ENCODE measurements around the gene ASB8. TPM values are rescaled to one million over a fixed set of nuclear protein-coding genes. Genes with fewer than 3 reads are reported as not detected.

ASB8 gene
- 10 to 100 TPM; 41.1 to 46.6 (median 41.3) TPM for total RNA-seq
- long read RNA-seq, donor 1, transcript ASB8-201 (4 exons, 2,615 nt), result major isoform, 32 of 48 reads
- long read RNA-seq, donor 1, transcript ASB8-205 (4 exons, 2,610 nt), result minor isoform, 9 of 48 reads
- long read RNA-seq, donor 1, partial matches to known transcripts, result 3 of 48 reads
- long read RNA-seq, donor 1, other reads (novel, unspliced or antisense), result 3 of 48 reads
- long read RNA-seq, donor 2, transcript ASB8-201 (4 exons, 2,615 nt), result major isoform, 27 of 42 reads
- long read RNA-seq, donor 2, transcript ASB8-205 (4 exons, 2,610 nt), result minor isoform, 10 of 42 reads
- long read RNA-seq, donor 2, partial matches to known transcripts, result 2 of 42 reads
- long read RNA-seq, donor 2, other reads (novel, unspliced or antisense), result 1 of 42 reads

- peak within 1 kb of the TSS; percentile 64 for H3K4me3 ChIP-seq
- H3K9me3 ChIP-seq, result no peaks in the 10 kb centered on the region
- peak; percentile 99 for DNase-seq
- peaks cover 10% of the 10 kb centered on the region for H3K4me1 ChIP-seq (ENCODE audit: low read depth)
- peak; percentile 99 for ATAC-seq
- no peaks in the 10 kb centered on the region for H3K36me3 ChIP-seq (ENCODE audit: low read depth)
- peak; percentile 39 for TF ChIP-seq CTCF (IDR thresholded peaks at IDR 0.05)
- intact Hi-C loops (cut with DNase I, micrococcal nuclease), result no loop called here
Observed at GRCh38 chr12:48157018-48157888, at the start of gene ASB8. Gene ASB8 (minus strand): TSS chr12:48157515. CDS start chr12:48153496, 4,019 bp downstream.

GRCh38 chr12:48203192-48203591 is 45.9 kb upstream of the ASB8 start, which contains the start of gene OR10AD1:
Gene OR10AD1 (minus strand): TSS chr12:48203292. CDS start chr12:48203292, 0 bp downstream.
- no peak for TF ChIP-seq CTCF (IDR thresholded peaks at IDR 0.05)
- Histone ChIP-seq H3K4me1 (ENCODE audit: low read depth) (peaks cover 7% of the 10 kb centered on the region), H3K9me3 (peaks cover 39% of the 10 kb centered on the region), H3K36me3 (ENCODE audit: low read depth) (no peaks in the 10 kb centered on the region), H3K4me3 (no peak within 1 kb of the TSS)
- DNase-seq (no peak), ATAC-seq (no peak)
- intact Hi-C loops (cut with DNase I, micrococcal nuclease), result no loop called here

GRCh38 chr12:48202766-48203165 is 45.5 kb upstream of the ASB8 start:
- ATAC-seq, result no peak
- intact Hi-C loops (cut with DNase I, micrococcal nuclease), result no loop called here
- no peak for DNase-seq
- H3K4me3 ChIP-seq, result no peak overlapping the region
- TF ChIP-seq CTCF (IDR thresholded peaks at IDR 0.05), result no peak
- H3K9me3 ChIP-seq, result peaks cover 35% of the 10 kb centered on the region
- no peaks in the 10 kb centered on the region for H3K36me3 ChIP-seq (ENCODE audit: low read depth)
- H3K4me1 ChIP-seq (ENCODE audit: low read depth), result peaks cover 7% of the 10 kb centered on the region

GRCh38 chr12:48201516-48201915 is 44.2 kb upstream of the ASB8 start:
- DNase-seq (no peak), ATAC-seq (no peak)
- intact Hi-C loops (cut with DNase I, micrococcal nuclease), result no loop called here
- H3K4me3 ChIP-seq, result no peak overlapping the region
- TF ChIP-seq CTCF (IDR thresholded peaks at IDR 0.05), result no peak
- no peaks in the 10 kb centered on the region for H3K36me3 ChIP-seq (ENCODE audit: low read depth)
- H3K9me3 ChIP-seq, result peaks cover 22% of the 10 kb centered on the region
- H3K4me1 ChIP-seq (ENCODE audit: low read depth), result peaks cover 7% of the 10 kb centered on the region

GRCh38 chr12:48201091-48201490 is 43.8 kb upstream of the ASB8 start:
- peaks cover 7% of the 10 kb centered on the region for H3K4me1 ChIP-seq (ENCODE audit: low read depth)
- peaks cover 18% of the 10 kb centered on the region for H3K9me3 ChIP-seq
- intact Hi-C loops (cut with DNase I, micrococcal nuclease), result no loop called here
- DNase-seq (no peak), ATAC-seq (no peak)
- no peak overlapping the region for H3K4me3 ChIP-seq
- no peaks in the 10 kb centered on the region for H3K36me3 ChIP-seq (ENCODE audit: low read depth)
- no peak for TF ChIP-seq CTCF (IDR thresholded peaks at IDR 0.05)

Measured in mucosa of descending colon (tissue), 3 donors.